ENCODE measurements around the gene FDPS. TPM values are rescaled to one million over a fixed set of nuclear protein-coding genes. Genes with fewer than 3 reads are reported as not detected.

FDPS gene
- total and polyA plus RNA-seq, 2 donors (not counting 1 experiment from before 2014, with no cell fraction given), result 88.3 to 128 TPM

GRCh38 chr1:155282488-155283091 lies 26.1 kb upstream of the FDPS start:
- peaks cover 6 to 12% of the 10 kb centered on the region in 2 donors for H3K4me1 ChIP-seq (ENCODE audit: control insufficient read depth in 2 of 2, insufficient read depth in 2 of 2, low read length in 2 of 2)
- no peak overlapping the region for H3K4me3 Mint-ChIP-seq
- DNase-seq (no peak), ATAC-seq (ENCODE audit: low read depth) (no peak)
- no peaks in the 10 kb centered on the region for H3K27me3 Mint-ChIP-seq
- ChIA-PET CTCF (no interaction called here), POLR2A (no interaction called here)
- no peaks in the 10 kb centered on the region for H3K79me2 ChIP-seq (ENCODE audit: control insufficient read depth, insufficient read depth, low read length)
- H3K9me3 ChIP-seq (ENCODE audit: control extremely low read depth in 1 of 3, control insufficient read depth in 2 of 3, insufficient read depth in 1 of 3, low read length in 2 of 3), result no peaks in the 10 kb centered on the region
- intact Hi-C loops (cut with micrococcal nuclease), result no loop called here
- no peaks in the 10 kb centered on the region for H4K20me1 ChIP-seq (ENCODE audit: control insufficient read depth, insufficient read depth, low read length, poor library complexity, severe bottlenecking)
- H3K27ac ChIP-seq (ENCODE audit: low read length in 2 of 2), result no peak overlapping the region
- H3K27me3 ChIP-seq (replicated peaks in 1 of 4; ENCODE audit: control extremely low read depth in 1 of 4, control insufficient read depth in 3 of 4, insufficient read depth in 4 of 4, low read length in 3 of 4), result no peaks in the 10 kb centered on the region
- no peak overlapping the region for H2AFZ ChIP-seq (ENCODE audit: insufficient read depth, low read depth, low read length, poor library complexity, severe bottlenecking)
- H3K27ac Mint-ChIP-seq, result no peak overlapping the region
- 96% methylated on average over 16 of the region's 29 CpGs for WGBS (ENCODE audit: insufficient coverage)
- no peak overlapping the region for H3K4me3 ChIP-seq (ENCODE audit: control extremely low read depth in 1 of 5, extremely low read depth in 1 of 5, insufficient read depth in 1 of 5, low read depth in 2 of 5, low read length in 4 of 5)
- H3K36me3 ChIP-seq (replicated peaks in 1 of 2; ENCODE audit: control extremely low read depth in 1 of 2, control insufficient read depth in 1 of 2, extremely low read depth in 1 of 2, insufficient read depth in 2 of 2, low read length in 1 of 2), result no peaks in the 10 kb centered on the region
- no peaks in the 10 kb centered on the region for H3K9me3 Mint-ChIP-seq (ENCODE audit: insufficient read depth)
- TF ChIP-seq, protein P1, sequence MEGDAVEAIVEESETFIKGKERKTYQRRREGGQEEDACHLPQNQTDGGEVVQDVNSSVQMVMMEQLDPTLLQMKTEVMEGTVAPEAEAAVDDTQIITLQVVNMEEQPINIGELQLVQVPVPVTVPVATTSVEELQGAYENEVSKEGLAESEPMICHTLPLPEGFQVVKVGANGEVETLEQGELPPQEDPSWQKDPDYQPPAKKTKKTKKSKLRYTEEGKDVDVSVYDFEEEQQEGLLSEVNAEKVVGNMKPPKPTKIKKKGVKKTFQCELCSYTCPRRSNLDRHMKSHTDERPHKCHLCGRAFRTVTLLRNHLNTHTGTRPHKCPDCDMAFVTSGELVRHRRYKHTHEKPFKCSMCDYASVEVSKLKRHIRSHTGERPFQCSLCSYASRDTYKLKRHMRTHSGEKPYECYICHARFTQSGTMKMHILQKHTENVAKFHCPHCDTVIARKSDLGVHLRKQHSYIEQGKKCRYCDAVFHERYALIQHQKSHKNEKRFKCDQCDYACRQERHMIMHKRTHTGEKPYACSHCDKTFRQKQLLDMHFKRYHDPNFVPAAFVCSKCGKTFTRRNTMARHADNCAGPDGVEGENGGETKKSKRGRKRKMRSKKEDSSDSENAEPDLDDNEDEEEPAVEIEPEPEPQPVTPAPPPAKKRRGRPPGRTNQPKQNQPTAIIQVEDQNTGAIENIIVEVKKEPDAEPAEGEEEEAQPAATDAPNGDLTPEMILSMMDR (IDR thresholded peaks at IDR 0.05), result no peak
- no peak for TF ChIP-seq EZH2 (IDR thresholded peaks at IDR 0.05; ENCODE audit: borderline replicate concordance, insufficient read depth, low read depth, low read length, poor library complexity, severe bottlenecking)
- H3K4me2 ChIP-seq (replicated peaks; ENCODE audit: low read depth, low read length, poor library complexity, severe bottlenecking), result no peak overlapping the region
- peaks cover 8% of the 10 kb centered on the region for H3K4me1 Mint-ChIP-seq
- no peak overlapping the region for H3K9ac ChIP-seq (ENCODE audit: low read length)

DNA sequence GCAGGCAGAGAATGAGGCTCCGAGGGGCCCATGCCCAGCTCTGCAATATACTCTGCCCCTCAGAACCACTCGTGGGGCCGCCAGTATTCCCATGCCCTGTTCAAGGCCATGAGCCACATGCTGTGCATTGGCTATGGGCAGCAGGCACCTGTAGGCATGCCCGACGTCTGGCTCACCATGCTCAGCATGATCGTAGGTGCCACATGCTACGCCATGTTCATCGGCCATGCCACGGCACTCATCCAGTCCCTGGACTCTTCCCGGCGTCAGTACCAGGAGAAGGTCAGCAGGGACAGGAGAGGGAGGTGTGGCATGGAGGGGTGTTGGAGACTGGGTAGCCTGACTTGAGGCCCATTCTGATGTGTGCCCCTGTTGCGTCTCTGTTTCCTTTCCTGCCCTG lies 24.2 kb upstream of the FDPS start:
- 96% methylated on average over 12 of the region's 12 CpGs for WGBS (ENCODE audit: insufficient coverage)
- TF ChIP-seq, protein P1 (IDR thresholded peaks at IDR 0.05), result no peak
- no peak for TF ChIP-seq EZH2 (IDR thresholded peaks at IDR 0.05; ENCODE audit: borderline replicate concordance, insufficient read depth, low read depth, low read length, poor library complexity, severe bottlenecking)

More for the DNA sequence above, 24.2 kb upstream of the FDPS start:
- no peak overlapping the region for H3K4me2 ChIP-seq (replicated peaks; ENCODE audit: low read depth, low read length, poor library complexity, severe bottlenecking)
- no peaks in the 10 kb centered on the region for H4K20me1 ChIP-seq (ENCODE audit: control insufficient read depth, insufficient read depth, low read length, poor library complexity, severe bottlenecking)
- H3K4me3 ChIP-seq (ENCODE audit: control extremely low read depth in 1 of 5, extremely low read depth in 1 of 5, insufficient read depth in 1 of 5, low read depth in 2 of 5, low read length in 4 of 5), result no peak overlapping the region
- H3K9ac ChIP-seq (ENCODE audit: low read length), result no peak overlapping the region
- ATAC-seq (ENCODE audit: low read depth) (no peak), DNase-seq (no peak)
- H3K27ac Mint-ChIP-seq, result no peak overlapping the region
- no peaks in the 10 kb centered on the region for H3K4me1 Mint-ChIP-seq
- H2AFZ ChIP-seq (ENCODE audit: insufficient read depth, low read depth, low read length, poor library complexity, severe bottlenecking), result no peak overlapping the region
- no peaks in the 10 kb centered on the region for H3K27me3 Mint-ChIP-seq
- intact Hi-C loops (cut with micrococcal nuclease), result no loop called here
- ChIA-PET POLR2A (no interaction called here), CTCF (no interaction called here)
- H3K4me3 Mint-ChIP-seq, result no peak overlapping the region
- no peak overlapping the region for H3K27ac ChIP-seq (ENCODE audit: low read length in 2 of 2)
- no peaks in the 10 kb centered on the region for H3K79me2 ChIP-seq (ENCODE audit: control insufficient read depth, insufficient read depth, low read length)
- H3K27me3 ChIP-seq (replicated peaks in 1 of 4; ENCODE audit: control extremely low read depth in 1 of 4, control insufficient read depth in 3 of 4, insufficient read depth in 4 of 4, low read length in 3 of 4), result no peaks in the 10 kb centered on the region
- H3K36me3 ChIP-seq (replicated peaks in 1 of 2; ENCODE audit: control extremely low read depth in 1 of 2, control insufficient read depth in 1 of 2, extremely low read depth in 1 of 2, insufficient read depth in 2 of 2, low read length in 1 of 2), result no peaks in the 10 kb centered on the region
- H3K4me1 ChIP-seq (ENCODE audit: control insufficient read depth in 2 of 2, insufficient read depth in 2 of 2, low read length in 2 of 2), result no peaks in the 10 kb centered on the region
- no peaks in the 10 kb centered on the region for H3K9me3 ChIP-seq (ENCODE audit: control extremely low read depth in 1 of 3, control insufficient read depth in 2 of 3, insufficient read depth in 1 of 3, low read length in 2 of 3)
- H3K9me3 Mint-ChIP-seq (ENCODE audit: insufficient read depth), result no peaks in the 10 kb centered on the region
